Loucy (cell line): ENCODE measurements around the gene PLEKHO2.
A peak's percentile ranks its signal among the peaks of the same experiment; 100 is the strongest.
"Not testable (repeated sequence)": the region's sequence is repeated elsewhere in the genome, so short reads cannot be mapped to it uniquely, and the experiment has no call there.

Source experiments
- H2AFZ ChIP-seq: fragments of 200-600 bp; sonication (generic); 2 replicates; pipeline ENCODE4 v1.6.0; 2016; ENCODE audit warnings: antibody characterized with exemption, mild to moderate bottlenecking, low read length, moderate library complexity
- H3F3A ChIP-seq: fragments of 200-600 bp; 2 replicates; pipeline ENCODE4 v1.6.0; 2016; ENCODE audit warnings: antibody characterized with exemption, low read depth, mild to moderate bottlenecking
- H3K27me3 ChIP-seq: fragments of 200-600 bp; sonication (generic); 2 replicates; pipeline ENCODE4 v1.6.1; 2014; ENCODE audit warnings: low read length, mild to moderate bottlenecking; ENCODE audit not compliant: insufficient read depth, poor library complexity, severe bottlenecking
- H3K36me3 ChIP-seq: fragments of 200-600 bp; sonication (generic); 2 replicates; pipeline ENCODE4 v1.6.1; 2016; ENCODE audit warnings: low read length; ENCODE audit not compliant: insufficient read depth
- H3K4me1 ChIP-seq: fragments of 200-600 bp; sonication (generic); 2 replicates; pipeline ENCODE4 v1.5.1; 2014; ENCODE audit warnings: low read length, mild to moderate bottlenecking; ENCODE audit not compliant: insufficient read depth, poor library complexity, severe bottlenecking
- H3K4me2 ChIP-seq: fragments of 200-600 bp; sonication (generic); 2 replicates; pipeline ENCODE4 v1.6.0; 2014; ENCODE audit warnings: antibody characterized with exemption, low read length, low read depth, mild to moderate bottlenecking; ENCODE audit not compliant: poor library complexity, severe bottlenecking
- H3K4me3 ChIP-seq: fragments of 200-600 bp; sonication (generic); 2 replicates; pipeline ENCODE4 v1.5.1; 2014; ENCODE audit warnings: low read length, mild to moderate bottlenecking, mixed read lengths; ENCODE audit not compliant: poor library complexity, severe bottlenecking
- H3K79me2 ChIP-seq: fragments of 200-600 bp; sonication (generic); 2 replicates; pipeline ENCODE4 v1.6.1; 2014; ENCODE audit warnings: low read length; ENCODE audit not compliant: insufficient read depth
- H3K9ac ChIP-seq: fragments of 200-600 bp; sonication (generic); 2 replicates; pipeline ENCODE4 v1.6.0; 2014; ENCODE audit warnings: mild to moderate bottlenecking, low read depth, low read length, moderate library complexity; ENCODE audit not compliant: poor library complexity, severe bottlenecking
- H3K9me2 ChIP-seq: fragments of 200-600 bp; sonication (generic); replicated peaks from 2 replicates; pipeline ENCODE4 v1.6.1; 2016; ENCODE audit warnings: low read depth, low read length, mixed read lengths
- H3K9me3 ChIP-seq: fragments of 200-600 bp; sonication (generic); 2 replicates; pipeline ENCODE4 v1.6.1; 2014; ENCODE audit warnings: mild to moderate bottlenecking, antibody characterized with exemption, low read length, low read depth; ENCODE audit not compliant: insufficient read depth
- H4K20me1 ChIP-seq: fragments of 200-600 bp; sonication (generic); 2 replicates; pipeline ENCODE4 v1.6.0; 2014; ENCODE audit warnings: antibody characterized with exemption, low read length, mild to moderate bottlenecking; ENCODE audit not compliant: insufficient read depth, poor library complexity, severe bottlenecking
- CTCF ChIP-seq: fragments of 200-600 bp; sonication (generic); conservative IDR thresholded peaks from 2 replicates; pipeline ENCODE4 v1.5.1; 2014; ENCODE audit warnings: mild to moderate bottlenecking, antibody characterized with exemption, low read length
- EZH2phosphoT487 ChIP-seq: fragments of 200-600 bp; IDR thresholded peaks from 2 replicates; pipeline ENCODE4 v1.6.1; 2018; ENCODE audit warnings: antibody characterized with exemption, mild to moderate bottlenecking, moderate library complexity, borderline replicate concordance

The PLEKHO2 gene

GRCh38 chr15:64813075-64813474, 28.6 kb upstream of the PLEKHO2 start:
- no peaks in the 10 kb centered on the region; the same call in 1 of the 2 replicates for H3K36me3 ChIP-seq
- no peak overlapping the region for H3K4me3 ChIP-seq
- TF ChIP-seq CTCF = no peak
- TF ChIP-seq EZH2phosphoT487 = no peak
- no peaks in the 10 kb centered on the region for H3K9me2 ChIP-seq
- no peak overlapping the region for H2AFZ ChIP-seq
- peaks cover 12% of the 10 kb centered on the region for H3K4me1 ChIP-seq
- peak overlapping the region; percentile 23 for H3K4me2 ChIP-seq
- H3K9ac ChIP-seq = no peak overlapping the region
- H3K9me3 ChIP-seq = no peaks in the 10 kb centered on the region
- no peaks in the 10 kb centered on the region for H4K20me1 ChIP-seq
- no peaks in the 10 kb centered on the region for H3K79me2 ChIP-seq
- peaks cover 2% of the 10 kb centered on the region; the same call in 1 of the 2 replicates for H3F3A ChIP-seq
- H3K27me3 ChIP-seq = no peaks in the 10 kb centered on the region

GRCh38 chr15:64814283-64814682, 27.4 kb upstream of the PLEKHO2 start:
- not testable (repeated sequence) for H4K20me1 ChIP-seq, H3K36me3 ChIP-seq, H3K9ac ChIP-seq, H2AFZ ChIP-seq, H3F3A ChIP-seq, H3K79me2 ChIP-seq, H3K9me2 ChIP-seq, H3K9me3 ChIP-seq, H3K4me3 ChIP-seq, H3K27me3 ChIP-seq, H3K4me2 ChIP-seq
- peaks cover 12% of the 10 kb centered on the region for H3K4me1 ChIP-seq

- H4K20me1 ChIP-seq, H2AFZ ChIP-seq, H3F3A ChIP-seq, H3K36me3 ChIP-seq, H3K9me2 ChIP-seq, H3K27me3 ChIP-seq, H3K79me2 ChIP-seq, H3K9me3 ChIP-seq, H3K4me3 ChIP-seq, H3K4me2 ChIP-seq, H3K9ac ChIP-seq: not testable (repeated sequence)
- H3K4me1 ChIP-seq = peaks cover 12% of the 10 kb centered on the region
Observed at GRCh38 chr15:64814965-64815364, 26.8 kb upstream of the PLEKHO2 start.

GRCh38 chr15:64816452-64816851, 25.3 kb upstream of the PLEKHO2 start:
- H3K9me3 ChIP-seq = no peaks in the 10 kb centered on the region
- H3K4me3 ChIP-seq = no peak overlapping the region
- H3K27me3 ChIP-seq = no peaks in the 10 kb centered on the region
- H3K9ac ChIP-seq = no peak overlapping the region
- no peaks in the 10 kb centered on the region; the same call in 1 of the 2 replicates for H3K36me3 ChIP-seq
- peaks cover 2% of the 10 kb centered on the region; the same call in 1 of the 2 replicates for H3F3A ChIP-seq
- peaks cover 12% of the 10 kb centered on the region for H3K4me1 ChIP-seq
- H4K20me1 ChIP-seq = no peaks in the 10 kb centered on the region
- no peak overlapping the region for H3K4me2 ChIP-seq
- no peak for TF ChIP-seq EZH2phosphoT487
- TF ChIP-seq CTCF = no peak
- H2AFZ ChIP-seq = no peak overlapping the region
- no peaks in the 10 kb centered on the region for H3K9me2 ChIP-seq
- peaks cover 4% of the 10 kb centered on the region; the same call in 1 of the 2 replicates for H3K79me2 ChIP-seq
